ENCODE data around the gene FGF5.

DNA sequence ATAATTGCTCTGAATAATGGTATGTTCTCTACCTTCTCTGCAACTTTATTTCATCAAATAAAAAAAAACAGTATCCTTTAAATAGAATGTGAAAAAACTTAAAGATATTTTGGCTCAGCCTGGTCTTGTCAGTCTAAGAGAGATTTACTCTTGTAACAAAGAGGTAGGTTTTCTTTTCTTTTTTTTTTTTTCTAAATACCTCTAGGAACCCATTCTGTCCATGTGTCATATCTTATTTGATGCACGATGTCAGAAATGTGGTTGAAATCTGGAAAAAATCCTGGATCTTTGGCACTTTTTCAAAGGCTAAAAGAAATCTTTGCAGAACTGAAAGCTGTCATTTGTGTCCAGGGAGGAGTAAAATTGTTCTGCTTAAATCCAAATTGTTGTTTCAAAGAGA, 17.3 kb upstream of the FGF5 start:
- TF ChIP-seq EZH2 (IDR thresholded peaks at IDR 0.05; ENCODE audit: insufficient read depth, poor library complexity, severe bottlenecking) (no peak), EZH2phosphoT487 (IDR thresholded peaks at IDR 0.05; ENCODE audit: insufficient read depth, low read depth) (no peak)
